ENCODE data around the gene CPPED1.

DNA sequence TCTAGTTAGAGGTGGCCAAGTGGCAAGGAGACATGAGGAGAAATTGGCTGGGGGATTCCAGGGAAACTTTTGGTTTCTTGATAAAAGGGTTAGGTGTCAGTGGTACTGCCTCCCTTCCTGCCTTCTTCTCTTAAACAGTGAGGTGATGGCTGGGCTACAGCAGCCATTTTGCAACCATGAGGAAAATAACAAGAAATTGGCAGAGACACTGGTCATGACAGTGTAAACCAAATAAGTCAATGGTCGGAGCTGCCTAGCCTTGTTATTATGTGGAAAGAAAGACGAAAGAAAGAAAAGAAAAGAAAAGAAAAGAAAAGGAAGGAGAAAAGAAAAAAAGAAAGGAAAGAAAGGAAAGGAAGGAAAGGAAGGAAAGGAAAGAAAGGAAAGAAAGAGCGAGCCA is 63.9 kb downstream of the CPPED1 start:
- TF ChIP-seq POLR2AphosphoS5 (IDR thresholded peaks at IDR 0.05; ENCODE audit: low read length), result no peak
- no peak for TF ChIP-seq MXI1 (IDR thresholded peaks at IDR 0.05; ENCODE audit: low read depth, low read length)
- no peak for TF ChIP-seq TAF1 (IDR thresholded peaks at IDR 0.05; ENCODE audit: borderline replicate concordance, low read depth, low read length)
- no peak for TF ChIP-seq EP300 (IDR thresholded peaks at IDR 0.05; ENCODE audit: borderline replicate concordance in 1 of 2, control insufficient read depth in 1 of 2, low read depth in 2 of 2, low read length in 2 of 2)
- TF ChIP-seq IKZF2 (IDR thresholded peaks at IDR 0.05), result no peak
- TF ChIP-seq, protein P1, sequence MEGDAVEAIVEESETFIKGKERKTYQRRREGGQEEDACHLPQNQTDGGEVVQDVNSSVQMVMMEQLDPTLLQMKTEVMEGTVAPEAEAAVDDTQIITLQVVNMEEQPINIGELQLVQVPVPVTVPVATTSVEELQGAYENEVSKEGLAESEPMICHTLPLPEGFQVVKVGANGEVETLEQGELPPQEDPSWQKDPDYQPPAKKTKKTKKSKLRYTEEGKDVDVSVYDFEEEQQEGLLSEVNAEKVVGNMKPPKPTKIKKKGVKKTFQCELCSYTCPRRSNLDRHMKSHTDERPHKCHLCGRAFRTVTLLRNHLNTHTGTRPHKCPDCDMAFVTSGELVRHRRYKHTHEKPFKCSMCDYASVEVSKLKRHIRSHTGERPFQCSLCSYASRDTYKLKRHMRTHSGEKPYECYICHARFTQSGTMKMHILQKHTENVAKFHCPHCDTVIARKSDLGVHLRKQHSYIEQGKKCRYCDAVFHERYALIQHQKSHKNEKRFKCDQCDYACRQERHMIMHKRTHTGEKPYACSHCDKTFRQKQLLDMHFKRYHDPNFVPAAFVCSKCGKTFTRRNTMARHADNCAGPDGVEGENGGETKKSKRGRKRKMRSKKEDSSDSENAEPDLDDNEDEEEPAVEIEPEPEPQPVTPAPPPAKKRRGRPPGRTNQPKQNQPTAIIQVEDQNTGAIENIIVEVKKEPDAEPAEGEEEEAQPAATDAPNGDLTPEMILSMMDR (IDR thresholded peaks at IDR 0.05 in 2 of 3, conservative IDR thresholded peaks at IDR 0.05 in 1 of 3; ENCODE audit: control insufficient read depth in 2 of 3, extremely low read depth in 1 of 3, insufficient read depth in 1 of 3, low read depth in 3 of 3, low read length in 3 of 3), result no peak
- no peak for TF ChIP-seq GABPA (IDR thresholded peaks at IDR 0.05; ENCODE audit: low read depth)
- TF ChIP-seq NFYB (IDR thresholded peaks at IDR 0.05; ENCODE audit: insufficient read depth, low read depth, low read length), result no peak
